Caco-2 (cell line): ENCODE results near the gene CCDC136. TPM values are rescaled to one million over a fixed set of nuclear protein-coding genes. Genes with fewer than 3 reads are reported as not detected.

Experiments used
- BruUV-seq: library from RNA; stranded (reverse); fragments of 400-500 nt; replicated peaks from 2 replicates; lab custom pipeline; 2021; lab: Mats Ljungman, UMichigan
- CTCF ChIA-PET: fragments of 300-600 bp; sonication (Branson Sonifier 250); formaldehyde crosslinking; loops from one replicate; lab custom pipeline; 2022; ENCODE audit warnings: antibody characterized with exemption; lab: Charles Lee
- POLR2A ChIA-PET: fragments of 300-600 bp; sonication (Branson Sonifier 250); formaldehyde crosslinking; loops from one replicate; lab custom pipeline; 2022; ENCODE audit warnings: antibody characterized with exemption; lab: Charles Lee
- DNase-seq, 2 experiments: peaks; one replicate each; pipeline versions ENCODE4 v3.0.0 to v3.0.0-alpha.2; 2020 to 2022
- H3K27me3 ChIP-seq: replicated peaks from 2 replicates; pipeline ENCODE4 v1.6.0; 2011; ENCODE audit warnings: low read length; ENCODE audit not compliant: control insufficient read depth, insufficient read depth
- H3K36me3 ChIP-seq: 2 replicates; pipeline ENCODE4 v1.5.1; 2011; ENCODE audit warnings: low read length; ENCODE audit not compliant: control insufficient read depth, insufficient read depth
- H3K4me1 ChIP-seq: fragments of 250-450 bp; sonication (Bioruptor Pico); 2 replicates; pipeline ENCODE4 v1.5.1; 2020; ENCODE audit warnings: mild to moderate bottlenecking
- H3K4me3 ChIP-seq: 2 replicates; pipeline ENCODE4 v1.5.1; 2011; ENCODE audit warnings: low read depth, mild to moderate bottlenecking, control low read depth, low read length
- H3K9me3 ChIP-seq: fragments of 250-450 bp; sonication (Bioruptor Pico); 2 replicates; pipeline ENCODE4 v1.5.1; 2020; ENCODE audit warnings: mild to moderate bottlenecking, moderate library complexity
- H3K27ac Mint-ChIP-seq: one replicate; pipeline ENCODE4 v1.8.0; 2022; ENCODE audit warnings: mixed read lengths; ENCODE audit not compliant: unreplicated experiment
- H3K27me3 Mint-ChIP-seq: one replicate; pipeline ENCODE4 v1.8.0; 2022; ENCODE audit warnings: mixed read lengths; ENCODE audit not compliant: insufficient read depth, unreplicated experiment
- H3K36me3 Mint-ChIP-seq: one replicate; pipeline ENCODE4 v1.8.0; 2022; ENCODE audit warnings: mild to moderate bottlenecking, mixed read lengths; ENCODE audit not compliant: insufficient read depth, unreplicated experiment
- H3K4me1 Mint-ChIP-seq: one replicate; pipeline ENCODE4 v1.8.0; 2022; ENCODE audit warnings: low read depth, mixed read lengths; ENCODE audit not compliant: unreplicated experiment
- H3K4me3 Mint-ChIP-seq: one replicate; pipeline ENCODE4 v1.8.0; 2022; ENCODE audit warnings: mild to moderate bottlenecking, moderate library complexity, mixed read lengths; ENCODE audit not compliant: unreplicated experiment
- H3K9me3 Mint-ChIP-seq: one replicate; pipeline ENCODE4 v1.8.0; 2022; ENCODE audit warnings: mixed read lengths; ENCODE audit not compliant: unreplicated experiment
- CTCF ChIP-seq, 2 experiments: fragments of 200-600 bp in 1 of 2; IDR thresholded peaks; 1 replicate in 1 of 2; 2 replicates in 1 of 2; pipeline versions ENCODE4 v1.5.1 to v1.8.0; 2011 to 2022; ENCODE audit warnings: antibody characterized with exemption in 1 of 2, control low read depth in 1 of 2, inconsistent platforms in 1 of 2, low read depth in 1 of 2, low read length in 1 of 2, mild to moderate bottlenecking in 1 of 2, moderate library complexity in 1 of 2; ENCODE audit not compliant: insufficient read depth in 1 of 2, severe bottlenecking in 1 of 2, unreplicated experiment in 1 of 2
- intact Hi-C: fragments of 100-400 bp; cut with micrococcal nuclease; formaldehyde crosslinking; loops from one replicate; pipeline ENCODE4 v1.10.0; 2022; ENCODE audit not compliant: unreplicated experiment
- total RNA-seq: library from RNA; stranded (reverse); gene quantifications from 2 replicates; pipeline ENCODE4 v1.2.3, GENCODE V29; 2022

Gene CCDC136
- total RNA-seq, 1 experiment from 2014 or later: 10.2 TPM

GRCh38 chr7:128849804-128850490 lies 58.2 kb downstream of the CCDC136 start:
- Histone ChIP-seq H3K4me1 (no peaks in the 10 kb centered on the region), H3K36me3 (no peaks in the 10 kb centered on the region; the same call in 1 of the 2 replicates), H3K27me3 (no peaks in the 10 kb centered on the region), H3K9me3 (no peaks in the 10 kb centered on the region), H3K4me3 (no peak overlapping the region)
- no peak for DNase-seq
- Mint-ChIP-seq H3K27ac (no peak overlapping the region), H3K36me3 (peaks cover 40% of the 10 kb centered on the region), H3K4me3 (no peak overlapping the region), H3K9me3 (no peaks in the 10 kb centered on the region), H3K27me3 (no peaks in the 10 kb centered on the region), H3K4me1 (no peaks in the 10 kb centered on the region)
- ChIA-PET POLR2A (interaction anchor here (1.3 kb wide), 1 partner anchor 13 kb away, joined by 3 read pairs; the partner anchor contains the start of gene ATP6V1F), CTCF (interaction anchor here (1.4 kb wide), 1 partner anchor 13 kb away, joined by 3 read pairs; the partner anchor contains the start of gene ATP6V1F)
- no peak for TF ChIP-seq CTCF (IDR thresholded peaks at IDR 0.05; ENCODE audit: insufficient read depth in 1 of 2, low read depth in 1 of 2, low read length in 1 of 2, severe bottlenecking in 1 of 2, unreplicated experiment in 1 of 2)
- intact Hi-C loops: no loop called here
- no TSS peak for BruUV-seq

- POLR2A ChIA-PET: no interaction called here
- peaks cover 39% of the 10 kb centered on the region for H3K36me3 Mint-ChIP-seq
- no peak for DNase-seq
Observed at GRCh38 chr7:128852537-128853254, 60.9 kb downstream of the CCDC136 start.

More at GRCh38 chr7:128852537-128853254, 60.9 kb downstream of the CCDC136 start:
- Mint-ChIP-seq H3K4me1 (no peaks in the 10 kb centered on the region), H3K27me3 (no peaks in the 10 kb centered on the region), H3K4me3 (no peak overlapping the region), H3K27ac (no peak overlapping the region), H3K9me3 (no peaks in the 10 kb centered on the region)
- CTCF ChIA-PET: no interaction called here
- H3K4me1 ChIP-seq: no peaks in the 10 kb centered on the region
- TF ChIP-seq CTCF (IDR thresholded peaks at IDR 0.05; ENCODE audit: insufficient read depth in 1 of 2, low read depth in 1 of 2, low read length in 1 of 2, severe bottlenecking in 1 of 2, unreplicated experiment in 1 of 2): no peak
- intact Hi-C loops: no loop called here
- H3K27me3 ChIP-seq: no peaks in the 10 kb centered on the region
- H3K36me3 ChIP-seq: no peaks in the 10 kb centered on the region; the same call in 1 of the 2 replicates
- H3K4me3 ChIP-seq: no peak overlapping the region
- H3K9me3 ChIP-seq: no peaks in the 10 kb centered on the region
- no TSS peak for BruUV-seq
